Measurements from ENCODE around the gene FHIP1A.

FHIP1A gene

GRCh38 chr4:151458148-151458547, 49.2 kb downstream of the FHIP1A start:
- no peak for DNase-seq (ENCODE audit: low spot score)

Data from pons (tissue), 1 donor.